NCI-H1105 treated with DMSO at 0.1 percent for 48 hours (cell line): ENCODE data around the gene MNDA.
"Not testable (repeated sequence)": the region's sequence is repeated elsewhere in the genome, so short reads cannot be mapped to it uniquely, and the experiment has no call there.

Source experiments
- DNase-seq: peaks from one replicate; lab custom pipeline; 2025; lab: John Stamatoyannopoulos, UW

The MNDA gene

DNA sequence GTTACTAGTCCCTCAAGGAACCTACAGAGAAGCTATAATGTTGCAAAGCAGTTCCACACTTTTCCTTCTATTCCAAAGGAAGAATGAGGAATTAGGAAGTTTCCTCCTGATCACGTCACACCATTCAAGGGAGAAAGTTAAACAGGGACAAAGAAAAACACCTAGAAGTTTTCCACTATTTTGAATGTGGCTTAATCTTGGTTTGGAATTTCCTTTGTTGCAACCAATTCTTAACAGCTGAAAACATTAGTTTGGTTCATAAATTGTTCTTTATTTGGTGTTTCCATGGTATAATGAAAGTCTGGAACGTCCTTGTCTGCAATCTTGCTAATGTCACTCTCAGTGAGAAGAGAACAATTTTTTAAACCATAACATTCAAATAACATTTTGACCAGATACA is 8.4 kb downstream of the MNDA start:
- DNase-seq: no peak

DNA sequence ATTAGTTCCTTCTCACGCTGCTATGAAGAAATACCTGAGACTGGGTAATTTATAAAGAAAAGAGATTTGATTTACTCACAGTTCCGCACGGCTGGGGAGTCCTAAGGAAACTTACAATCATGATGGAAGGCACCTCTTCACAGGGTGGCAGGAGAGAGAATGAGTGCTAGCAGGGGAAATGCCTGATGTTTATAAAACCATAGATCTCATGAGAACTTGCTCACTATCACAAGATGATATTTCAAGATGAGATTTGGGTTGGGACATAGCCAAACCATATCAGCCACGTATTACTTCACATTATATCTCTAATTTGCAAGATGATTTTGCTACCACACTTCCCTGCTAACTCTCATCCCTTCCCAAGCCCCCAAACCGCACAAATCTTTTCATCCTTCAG is 9.1 kb downstream of the MNDA start:
- no peak for DNase-seq

DNA sequence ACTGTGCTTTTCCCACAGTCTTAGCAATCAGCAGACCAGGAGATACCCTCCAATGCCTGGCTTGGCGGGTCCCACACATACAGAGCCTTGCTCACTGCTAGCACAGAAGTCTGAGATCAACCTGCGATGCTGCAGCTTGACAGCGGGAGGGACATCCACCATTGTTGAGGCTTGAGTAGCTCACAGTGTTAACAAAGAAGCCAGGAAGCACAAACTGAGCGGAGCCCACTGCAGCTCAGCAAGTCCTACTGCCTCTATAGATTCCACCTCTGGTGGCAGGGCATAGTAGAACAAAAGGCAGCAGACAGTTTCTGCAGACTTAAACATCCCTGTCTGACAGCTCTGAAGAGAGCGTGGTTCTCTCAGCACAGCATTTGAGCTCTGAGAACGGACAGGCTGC is 33.4 kb downstream of the MNDA start:
- DNase-seq: no peak

DNA sequence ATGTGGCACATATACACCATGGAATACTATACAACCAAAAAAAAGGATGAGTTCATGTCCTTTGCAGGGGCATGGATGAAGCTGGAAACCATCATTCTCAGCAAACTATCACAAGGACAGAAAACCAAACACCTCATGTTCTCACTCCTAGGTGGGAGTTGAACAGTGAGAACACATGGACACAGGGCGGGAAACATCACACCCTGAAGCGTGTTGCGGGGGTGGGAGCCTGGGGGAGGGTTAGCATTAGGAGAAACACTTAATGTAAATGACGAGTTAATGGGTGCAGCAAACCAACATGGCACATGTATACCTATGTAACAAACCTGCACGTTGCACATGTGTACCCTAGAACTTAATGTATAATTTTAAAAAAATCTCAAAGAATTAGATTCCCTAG is 39.3 kb downstream of the MNDA start:
- not testable (repeated sequence) for DNase-seq

DNA sequence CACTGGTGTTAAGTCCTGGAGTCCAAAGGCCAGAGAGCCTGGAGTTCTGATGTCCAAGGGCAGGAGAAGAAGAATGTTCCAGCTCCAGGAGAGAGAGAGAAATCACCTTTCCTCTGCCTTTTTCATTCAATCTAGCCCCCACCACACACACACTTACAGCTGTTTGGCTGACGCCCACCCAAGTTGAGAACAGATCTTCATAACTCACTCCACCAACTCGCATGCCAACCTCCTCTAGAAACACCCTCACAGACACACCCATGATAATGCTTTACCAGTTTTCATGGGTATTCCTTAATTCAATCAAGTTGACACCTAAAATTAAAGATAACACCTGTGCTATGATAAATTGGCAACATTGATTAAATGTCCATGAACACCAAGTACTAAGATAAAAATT is 42.0 kb downstream of the MNDA start:
- DNase-seq: no peak

DNA sequence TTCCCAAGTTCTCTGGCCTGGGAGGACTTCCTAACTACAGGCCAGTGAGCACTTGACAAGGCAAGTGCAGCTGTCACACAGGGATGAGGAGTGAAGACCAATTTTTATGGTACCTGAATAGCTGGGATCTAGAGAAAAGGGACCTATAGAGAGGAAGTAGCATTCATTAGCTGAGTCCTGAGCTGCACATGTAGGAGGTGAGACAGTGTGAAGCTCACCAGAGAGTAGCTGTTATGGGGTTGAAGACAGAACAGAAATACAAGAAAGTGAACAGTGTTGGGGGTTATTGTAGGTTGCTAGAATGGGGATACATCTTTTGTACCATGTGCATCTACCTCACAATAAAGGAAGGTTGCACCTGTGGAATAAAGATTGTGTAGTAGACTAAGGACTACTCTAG is 62.5 kb downstream of the MNDA start:
- DNase-seq: no peak

DNA sequence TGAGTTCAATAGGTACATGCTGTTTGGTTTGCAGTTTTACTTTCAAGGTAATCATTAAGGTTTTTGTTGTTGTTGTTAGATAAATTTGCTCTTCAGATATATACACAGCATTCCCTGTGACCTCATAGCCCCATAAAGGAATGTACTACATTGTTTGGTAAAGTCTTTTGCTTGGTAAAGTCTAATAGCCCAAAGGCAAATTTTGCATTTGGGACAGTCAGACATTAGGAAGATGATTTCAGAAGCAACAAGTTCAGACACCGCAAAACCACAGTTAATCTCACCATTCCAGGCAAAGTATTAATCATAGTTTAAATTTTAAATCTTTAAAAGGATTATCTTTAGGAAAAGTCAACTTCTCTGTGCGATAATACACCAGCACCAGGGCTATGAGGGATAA is 67.6 kb downstream of the MNDA start:
- no peak for DNase-seq
